MM.1S (cell line): ENCODE data around the gene RAB3GAP2.

Source experiments
- EZH2 ChIP-seq: fragments of 300-600 bp; sonication (generic); optimal IDR thresholded peaks from 2 replicates; pipeline ENCODE3; 2017; ENCODE audit warnings: low read depth, mild to moderate bottlenecking, antibody characterized with exemption, low read length, mixed read lengths
- EZH2phosphoT487 ChIP-seq: fragments of 300-600 bp; sonication (generic); IDR thresholded peaks from 2 replicates; pipeline ENCODE4 v1.6.1; 2018; ENCODE audit warnings: antibody characterized with exemption, low read length
- TF ChIP-seq, protein P1 (sequence below): fragments of 300-600 bp; sonication (generic); IDR thresholded peaks from 2 replicates; pipeline ENCODE4 v1.5.1; 2016; ENCODE audit warnings: antibody characterized with exemption, low read length, mixed read lengths

DNA sequence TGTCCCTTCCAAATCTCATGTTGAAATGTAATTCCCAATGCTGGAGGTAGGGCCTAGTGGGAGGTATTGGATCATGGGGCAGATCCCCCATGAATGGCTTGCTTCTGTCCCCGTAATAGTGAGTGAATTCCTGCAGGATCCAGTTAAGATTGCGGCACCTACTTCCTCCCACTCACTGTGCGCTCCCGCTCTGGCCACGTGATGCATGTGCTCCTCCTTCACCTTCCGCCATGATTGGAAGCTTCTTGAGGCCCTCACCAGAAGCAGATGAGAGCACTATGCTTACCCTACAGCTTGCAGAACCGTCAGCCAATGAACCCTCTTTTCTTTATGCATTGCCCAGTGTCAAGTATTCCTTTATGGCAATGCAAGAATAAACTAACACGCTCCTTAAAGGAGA lies 14.9 kb upstream of the RAB3GAP2 start:
- TF ChIP-seq, protein P1, sequence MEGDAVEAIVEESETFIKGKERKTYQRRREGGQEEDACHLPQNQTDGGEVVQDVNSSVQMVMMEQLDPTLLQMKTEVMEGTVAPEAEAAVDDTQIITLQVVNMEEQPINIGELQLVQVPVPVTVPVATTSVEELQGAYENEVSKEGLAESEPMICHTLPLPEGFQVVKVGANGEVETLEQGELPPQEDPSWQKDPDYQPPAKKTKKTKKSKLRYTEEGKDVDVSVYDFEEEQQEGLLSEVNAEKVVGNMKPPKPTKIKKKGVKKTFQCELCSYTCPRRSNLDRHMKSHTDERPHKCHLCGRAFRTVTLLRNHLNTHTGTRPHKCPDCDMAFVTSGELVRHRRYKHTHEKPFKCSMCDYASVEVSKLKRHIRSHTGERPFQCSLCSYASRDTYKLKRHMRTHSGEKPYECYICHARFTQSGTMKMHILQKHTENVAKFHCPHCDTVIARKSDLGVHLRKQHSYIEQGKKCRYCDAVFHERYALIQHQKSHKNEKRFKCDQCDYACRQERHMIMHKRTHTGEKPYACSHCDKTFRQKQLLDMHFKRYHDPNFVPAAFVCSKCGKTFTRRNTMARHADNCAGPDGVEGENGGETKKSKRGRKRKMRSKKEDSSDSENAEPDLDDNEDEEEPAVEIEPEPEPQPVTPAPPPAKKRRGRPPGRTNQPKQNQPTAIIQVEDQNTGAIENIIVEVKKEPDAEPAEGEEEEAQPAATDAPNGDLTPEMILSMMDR, result no peak
- TF ChIP-seq EZH2 (no peak), EZH2phosphoT487 (no peak)
